Osteoblast (primary cell): ENCODE results near the gene CDHR3. TPM values are rescaled to one million over a fixed set of nuclear protein-coding genes. Genes with fewer than 3 reads are reported as not detected.

Experiments
- DNase-seq: peaks from one replicate; pipeline ENCODE4 v3.0.0; 2011; ENCODE audit warnings: low spot score, mixed read lengths; ENCODE audit not compliant: insufficient read length; ENCODE audit errors: missing footprints
- H2AFZ ChIP-seq: 2 replicates; pipeline ENCODE4 v1.6.0; 2011; ENCODE audit warnings: mild to moderate bottlenecking, low read length
- H3K27ac ChIP-seq: 2 replicates; pipeline ENCODE4 v1.5.1; 2011; ENCODE audit warnings: mild to moderate bottlenecking, low read depth, low read length, moderate library complexity
- H3K27me3 ChIP-seq: 2 replicates; pipeline ENCODE4 v1.6.0; 2012; ENCODE audit warnings: mild to moderate bottlenecking, control low read depth, inconsistent platforms, low read length, moderate library complexity; ENCODE audit not compliant: insufficient read depth
- H3K36me3 ChIP-seq: 2 replicates; pipeline ENCODE4 v1.5.1; 2011; ENCODE audit warnings: mild to moderate bottlenecking, low read length, control low read depth, moderate library complexity; ENCODE audit not compliant: insufficient read depth
- H3K4me1 ChIP-seq: 2 replicates; pipeline ENCODE4 v1.5.1; 2011; ENCODE audit warnings: mild to moderate bottlenecking, low read length, control low read depth, moderate library complexity; ENCODE audit not compliant: insufficient read depth
- H3K4me2 ChIP-seq: 2 replicates; pipeline ENCODE4 v1.6.0; 2011; ENCODE audit warnings: mild to moderate bottlenecking, low read length; ENCODE audit not compliant: insufficient read depth
- H3K4me3 ChIP-seq: fragments of 200-600 bp; sonication (generic); 3 replicates; pipeline ENCODE4 v1.5.1; 2012; ENCODE audit warnings: mild to moderate bottlenecking, low read length, inconsistent platforms; ENCODE audit not compliant: insufficient read depth
- H3K79me2 ChIP-seq: 2 replicates; pipeline ENCODE4 v1.6.0; 2012; ENCODE audit warnings: mild to moderate bottlenecking, low read length, control low read depth, inconsistent platforms; ENCODE audit not compliant: insufficient read depth
- H3K9me3 ChIP-seq: 2 replicates; pipeline ENCODE4 v1.5.1; 2011; ENCODE audit warnings: low read depth, low read length, control low read depth
- H4K20me1 ChIP-seq: 2 replicates; pipeline ENCODE4 v1.6.0; 2012; ENCODE audit warnings: mild to moderate bottlenecking, low read length, control low read depth; ENCODE audit not compliant: insufficient read depth
- total RNA-seq: library from RNA; depleted of rRNA; stranded (reverse); fragments of >200 nt; gene quantifications from 2 replicates; pipeline ENCODE4 v1.2.3, GENCODE V29; 2012
- TF ChIP-seq, protein P1 (sequence below): IDR thresholded peaks from 2 replicates; pipeline ENCODE4 v1.5.1; 2011; ENCODE audit warnings: mild to moderate bottlenecking, low read depth, low read length, moderate library complexity; ENCODE audit errors: extremely low read depth

The CDHR3 gene
- total RNA-seq, 1 donor, result 8.3 TPM

DNA sequence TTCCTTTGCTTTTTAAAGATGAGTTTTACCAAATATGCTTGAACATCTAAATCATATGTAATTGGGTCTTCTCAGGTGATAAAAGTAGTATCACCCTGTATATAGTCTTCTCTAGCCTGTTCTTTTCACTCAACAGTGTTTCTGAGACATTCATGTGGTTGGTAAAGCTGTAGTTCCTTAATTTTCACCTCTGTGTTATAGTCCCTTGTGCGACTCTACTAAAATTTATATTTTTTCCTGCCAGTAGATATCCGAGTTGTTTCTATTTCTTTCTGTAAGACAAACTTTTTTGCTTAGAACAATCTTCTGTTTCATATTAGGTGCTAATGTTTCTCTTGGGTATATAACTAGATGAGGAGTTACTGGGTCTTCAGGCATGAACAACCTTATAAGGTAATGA lies 113.5 kb downstream of the CDHR3 start:
- Histone ChIP-seq H3K27ac (no peak overlapping the region), H4K20me1 (no peaks in the 10 kb centered on the region), H3K27me3 (no peaks in the 10 kb centered on the region), H3K9me3 (no peaks in the 10 kb centered on the region), H3K36me3 (no peaks in the 10 kb centered on the region), H2AFZ (no peak overlapping the region), H3K4me3 (no peak overlapping the region), H3K4me1 (no peaks in the 10 kb centered on the region), H3K79me2 (no peaks in the 10 kb centered on the region), H3K4me2 (no peak overlapping the region)
- DNase-seq, result no peak
- TF ChIP-seq, protein P1, sequence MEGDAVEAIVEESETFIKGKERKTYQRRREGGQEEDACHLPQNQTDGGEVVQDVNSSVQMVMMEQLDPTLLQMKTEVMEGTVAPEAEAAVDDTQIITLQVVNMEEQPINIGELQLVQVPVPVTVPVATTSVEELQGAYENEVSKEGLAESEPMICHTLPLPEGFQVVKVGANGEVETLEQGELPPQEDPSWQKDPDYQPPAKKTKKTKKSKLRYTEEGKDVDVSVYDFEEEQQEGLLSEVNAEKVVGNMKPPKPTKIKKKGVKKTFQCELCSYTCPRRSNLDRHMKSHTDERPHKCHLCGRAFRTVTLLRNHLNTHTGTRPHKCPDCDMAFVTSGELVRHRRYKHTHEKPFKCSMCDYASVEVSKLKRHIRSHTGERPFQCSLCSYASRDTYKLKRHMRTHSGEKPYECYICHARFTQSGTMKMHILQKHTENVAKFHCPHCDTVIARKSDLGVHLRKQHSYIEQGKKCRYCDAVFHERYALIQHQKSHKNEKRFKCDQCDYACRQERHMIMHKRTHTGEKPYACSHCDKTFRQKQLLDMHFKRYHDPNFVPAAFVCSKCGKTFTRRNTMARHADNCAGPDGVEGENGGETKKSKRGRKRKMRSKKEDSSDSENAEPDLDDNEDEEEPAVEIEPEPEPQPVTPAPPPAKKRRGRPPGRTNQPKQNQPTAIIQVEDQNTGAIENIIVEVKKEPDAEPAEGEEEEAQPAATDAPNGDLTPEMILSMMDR, result no peak

DNA sequence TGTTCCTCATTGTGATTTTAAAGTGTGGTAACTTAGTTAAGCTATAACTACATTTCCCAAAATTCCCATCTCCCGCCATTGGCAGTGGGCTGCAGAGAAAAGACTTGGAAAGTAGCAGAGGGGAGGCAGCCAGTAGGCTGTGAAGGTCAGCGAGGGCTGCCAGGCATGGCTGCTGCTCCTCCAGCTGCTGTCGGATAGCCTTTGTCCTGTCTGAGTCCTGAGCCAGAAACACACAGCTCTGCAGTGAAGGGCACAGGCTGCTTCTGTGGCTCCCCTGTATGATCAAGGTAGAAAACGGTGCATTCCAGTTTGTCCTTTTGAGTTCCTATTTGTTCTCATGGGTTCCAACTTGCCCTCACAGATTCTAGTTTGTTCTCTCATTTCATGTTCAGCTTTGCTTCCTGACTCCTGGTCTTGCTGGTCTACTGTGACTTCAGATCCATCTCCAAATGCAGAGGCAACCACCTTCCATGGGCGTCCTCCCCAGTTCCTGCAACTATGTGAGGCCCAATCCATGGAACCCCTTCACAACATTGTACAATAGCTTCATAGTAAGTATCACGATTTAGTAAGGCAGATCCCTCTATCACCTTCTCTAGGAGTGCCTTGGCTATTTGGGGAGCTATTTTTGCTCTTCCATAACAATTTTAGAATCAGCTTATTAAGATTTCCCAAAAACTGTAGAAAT lies 117.4 kb downstream of the CDHR3 start:
- no peaks in the 10 kb centered on the region for H3K27me3 ChIP-seq
- no peaks in the 10 kb centered on the region for H3K4me1 ChIP-seq
- no peak for DNase-seq
- no peak overlapping the region for H2AFZ ChIP-seq
- H3K36me3 ChIP-seq, result no peaks in the 10 kb centered on the region
- no peak overlapping the region for H3K4me3 ChIP-seq
- no peak overlapping the region for H3K27ac ChIP-seq
- TF ChIP-seq, protein P1, result no peak
- H3K4me2 ChIP-seq, result no peak overlapping the region
- no peaks in the 10 kb centered on the region for H3K79me2 ChIP-seq
- H3K9me3 ChIP-seq, result no peaks in the 10 kb centered on the region
- H4K20me1 ChIP-seq, result no peaks in the 10 kb centered on the region

- H3K27me3 ChIP-seq, result no peaks in the 10 kb centered on the region
- no peak overlapping the region for H3K4me3 ChIP-seq
- H3K9me3 ChIP-seq, result no peaks in the 10 kb centered on the region
- no peak overlapping the region for H3K4me2 ChIP-seq
- no peaks in the 10 kb centered on the region for H3K79me2 ChIP-seq
- DNase-seq, result no peak
- no peak overlapping the region for H3K27ac ChIP-seq
- H3K4me1 ChIP-seq, result no peaks in the 10 kb centered on the region
- no peaks in the 10 kb centered on the region for H4K20me1 ChIP-seq
- no peaks in the 10 kb centered on the region for H3K36me3 ChIP-seq
- TF ChIP-seq, protein P1, result no peak
- no peak overlapping the region for H2AFZ ChIP-seq
Observed at GRCh38 chr7:106082087-106082854, 119.2 kb downstream of the CDHR3 start.

Other genes with a start within 250 kb of the CDHR3 start
- 8.8 and 9.0 TPM in 2 replicates for gene ATXN7L1, start 86.7 kb upstream of the CDHR3 start, total RNA-seq
- gene SYPL1, start 149.0 kb downstream of the CDHR3 start, total RNA-seq, result 36.9 and 39.5 TPM in 2 replicates